H9 (cell line): ENCODE data around the gene OXSM. TPM values are rescaled to one million over a fixed set of nuclear protein-coding genes. Genes with fewer than 3 reads are reported as not detected.

Experiments used
- DNase-seq: peaks from one replicate; pipeline ENCODE4 v3.0.0-alpha.2; 2017
- H2AFZ ChIP-seq: one replicate; pipeline ENCODE4 v1.6.1; 2013; ENCODE audit warnings: mild to moderate bottlenecking, low read length, control low read depth, moderate library complexity
- H2AK5ac ChIP-seq: 2 replicates; pipeline ENCODE4 v1.6.1; 2013; ENCODE audit warnings: low read length, control low read depth, mixed read lengths; ENCODE audit not compliant: insufficient read length
- H2BK120ac ChIP-seq: one replicate; pipeline ENCODE4 v1.6.1; 2013; ENCODE audit warnings: low read depth, mild to moderate bottlenecking, low read length, control low read depth, inconsistent platforms; ENCODE audit not compliant: poor library complexity, severe bottlenecking
- H2BK12ac ChIP-seq: 2 replicates; pipeline ENCODE4 v1.6.1; 2013; ENCODE audit warnings: low read length, control low read depth, mixed read lengths, low read depth; ENCODE audit not compliant: insufficient read length
- H2BK15ac ChIP-seq: 2 replicates; pipeline ENCODE4 v1.6.1; 2013; ENCODE audit warnings: low read depth, low read length, control low read depth
- H2BK20ac ChIP-seq: one replicate; pipeline ENCODE4 v1.6.1; 2013; ENCODE audit warnings: low read depth, mild to moderate bottlenecking, low read length, control low read depth, inconsistent platforms; ENCODE audit not compliant: poor library complexity, severe bottlenecking
- H2BK5ac ChIP-seq: 2 replicates; pipeline ENCODE4 v1.6.1; 2013; ENCODE audit warnings: low read length, control low read depth, mixed read lengths; ENCODE audit not compliant: insufficient read length
- H3K14ac ChIP-seq: 2 replicates; pipeline ENCODE4 v1.6.1; 2013; ENCODE audit warnings: low read length, control low read depth; ENCODE audit not compliant: insufficient read depth
- H3K18ac ChIP-seq: 2 replicates; pipeline ENCODE4 v1.6.1; 2013; ENCODE audit warnings: low read depth, mild to moderate bottlenecking, mixed read lengths, low read length, control low read depth; ENCODE audit not compliant: insufficient read length
- H3K23ac ChIP-seq: 2 replicates; pipeline ENCODE4 v1.6.1; 2013; ENCODE audit warnings: low read length, control low read depth, mixed read lengths, low read depth; ENCODE audit not compliant: insufficient read length
- H3K23me2 ChIP-seq: 2 replicates; pipeline ENCODE4 v1.6.1; 2013; ENCODE audit warnings: low read depth, mild to moderate bottlenecking, mixed read lengths, low read length, control low read depth; ENCODE audit not compliant: insufficient read length, poor library complexity, severe bottlenecking
- H3K27ac ChIP-seq: 2 replicates; pipeline ENCODE4 v1.5.1; 2013; ENCODE audit warnings: low read length, control low read depth, mixed read lengths, low read depth; ENCODE audit not compliant: insufficient read length
- H3K27me3 ChIP-seq: 2 replicates; pipeline ENCODE4 v1.6.1; 2013; ENCODE audit warnings: low read length, control low read depth, inconsistent platforms; ENCODE audit not compliant: insufficient read depth
- H3K4ac ChIP-seq: 2 replicates; pipeline ENCODE4 v1.6.1; 2013; ENCODE audit warnings: low read depth, mild to moderate bottlenecking, control low read depth, inconsistent platforms, low read length, moderate library complexity
- H3K4me1 ChIP-seq: 2 replicates; pipeline ENCODE4 v1.6.1; 2013; ENCODE audit warnings: low read length, control low read depth, inconsistent platforms; ENCODE audit not compliant: insufficient read depth
- H3K4me2 ChIP-seq: 2 replicates; pipeline ENCODE4 v1.6.1; 2013; ENCODE audit warnings: low read length, control low read depth, mixed read lengths; ENCODE audit not compliant: insufficient read length, insufficient read depth
- H3K56ac ChIP-seq: 2 replicates; pipeline ENCODE4 v1.6.1; 2013; ENCODE audit warnings: low read depth, mild to moderate bottlenecking, mixed read lengths, low read length, control low read depth; ENCODE audit not compliant: insufficient read length
- H3K79me1 ChIP-seq: 2 replicates; pipeline ENCODE4 v1.6.1; 2013; ENCODE audit warnings: low read depth, mild to moderate bottlenecking, moderate library complexity, low read length, control low read depth, inconsistent platforms; ENCODE audit not compliant: insufficient read depth, poor library complexity, severe bottlenecking
- H3K79me2 ChIP-seq: 2 replicates; pipeline ENCODE4 v1.6.1; 2013; ENCODE audit warnings: low read length, control low read depth, inconsistent platforms; ENCODE audit not compliant: insufficient read depth
- H3K9ac ChIP-seq: 2 replicates; pipeline ENCODE4 v1.6.1; 2013; ENCODE audit warnings: low read length, control low read depth, mixed read lengths; ENCODE audit not compliant: insufficient read length; ENCODE audit errors: extremely low read depth
- H3K9me3 ChIP-seq: one replicate; pipeline ENCODE4 v1.6.1; 2013; ENCODE audit warnings: low read depth, low read length, inconsistent platforms; ENCODE audit not compliant: control insufficient read depth
- H3T11ph ChIP-seq: one replicate; pipeline ENCODE4 v1.6.1; 2013; ENCODE audit warnings: mild to moderate bottlenecking, low read length, control low read depth, inconsistent platforms
- H4K20me1 ChIP-seq: one replicate; pipeline ENCODE4 v1.6.1; 2013; ENCODE audit not compliant: control insufficient read depth, insufficient read length, insufficient read depth
- H4K5ac ChIP-seq: 2 replicates; pipeline ENCODE4 v1.6.1; 2013; ENCODE audit warnings: low read depth, mild to moderate bottlenecking, mixed read lengths, low read length, control low read depth; ENCODE audit not compliant: insufficient read length
- H4K8ac ChIP-seq: replicated peaks from 2 replicates; pipeline ENCODE4 v1.6.1; 2013; ENCODE audit warnings: low read length, control low read depth, mixed read lengths, low read depth; ENCODE audit not compliant: insufficient read length
- H4K91ac ChIP-seq: 2 replicates; pipeline ENCODE4 v1.6.1; 2013; ENCODE audit warnings: low read depth, mild to moderate bottlenecking, moderate library complexity, mixed read lengths, low read length, control low read depth; ENCODE audit not compliant: insufficient read length
- H3K27ac Mint-ChIP-seq, 3 experiments: 2 replicates in 2 of 3; 3 replicates in 1 of 3; pipeline ENCODE4 v1.8.0; 2020 to 2021; ENCODE audit warnings: mixed read lengths in 3 of 3, mild to moderate bottlenecking in 1 of 3, moderate library complexity in 1 of 3
- H3K27me3 Mint-ChIP-seq: 2 replicates; pipeline ENCODE4 v1.8.0; 2021; ENCODE audit warnings: low read depth, mild to moderate bottlenecking, moderate library complexity, mixed read lengths
- H3K36me3 Mint-ChIP-seq, 3 experiments: 2 replicates in 2 of 3; 3 replicates in 1 of 3; pipeline ENCODE4 v1.8.0; 2020 to 2021; ENCODE audit warnings: low read depth in 3 of 3, mixed read lengths in 3 of 3; ENCODE audit not compliant: insufficient read depth in 1 of 3
- H3K4me1 Mint-ChIP-seq, 2 experiments: 2 replicates each; pipeline ENCODE4 v1.8.0; 2020; ENCODE audit warnings: mixed read lengths in 2 of 2
- H3K4me3 Mint-ChIP-seq, 2 experiments: 2 replicates in 1 of 2; 3 replicates in 1 of 2; pipeline ENCODE4 v1.8.0; 2020 to 2021; ENCODE audit warnings: mild to moderate bottlenecking in 2 of 2, mixed read lengths in 2 of 2, moderate library complexity in 1 of 2
- H3K9me3 Mint-ChIP-seq, 2 experiments: 2 replicates in 1 of 2; 3 replicates in 1 of 2; pipeline ENCODE4 v1.8.0; 2020; ENCODE audit warnings: mild to moderate bottlenecking in 2 of 2, mixed read lengths in 2 of 2, moderate library complexity in 1 of 2
- CTCF ChIP-seq: fragments of 200-600 bp; sonication (generic); conservative IDR thresholded peaks from 3 replicates; pipeline ENCODE4 v1.8.0; 2021; ENCODE audit warnings: antibody characterized with exemption, mild to moderate bottlenecking
- WGBS: extraction: QIAGEN DNeasy Blood & Tissue Kit; methylation state at CpG from one replicate; pipeline ENCODE4 v1.1.7; 2013; ENCODE audit warnings: missing lambda C conversion rate, low lambda C conversion rate, mixed read lengths; ENCODE audit not compliant: insufficient read length; ENCODE audit errors: extremely low coverage; 5-methylcytosine and 5-hydroxymethylcytosine counted together
- total RNA-seq: library from RNA; stranded (reverse); gene quantifications from 2 replicates; pipeline ENCODE4 v1.2.1, GENCODE V29; 2021

Gene OXSM
- total RNA-seq, 1 experiment from 2014 or later, result 2.5 TPM

GRCh38 chr3:25751048-25751447 is 38.8 kb upstream of the OXSM start:
- H2AFZ ChIP-seq, result no peak overlapping the region
- no peak for DNase-seq
- H2AK5ac ChIP-seq, result no peak overlapping the region
- no peak overlapping the region for H2BK12ac ChIP-seq
- H3K14ac ChIP-seq, result no peak overlapping the region
- H4K20me1 ChIP-seq, result no peaks in the 10 kb centered on the region
- peaks cover 31 to 38% of the 10 kb centered on the region in 2 experiments for H3K4me1 Mint-ChIP-seq
- no peaks in the 10 kb centered on the region for H3K79me1 ChIP-seq
- H2BK5ac ChIP-seq, result no peak overlapping the region
- H2BK15ac ChIP-seq, result no peak overlapping the region
- H3K4me2 ChIP-seq, result no peak overlapping the region
- no peaks in the 10 kb centered on the region for H3K27me3 Mint-ChIP-seq
- no peaks in the 10 kb centered on the region for H3K79me2 ChIP-seq
- H3K27ac ChIP-seq, result no peak overlapping the region
- no peak overlapping the region for H3K4me3 Mint-ChIP-seq
- no CpG with 5 or more reads among the region's 3 CpGs for WGBS
- no peak overlapping the region for H3K4ac ChIP-seq
- H2BK120ac ChIP-seq, result no peak overlapping the region
- no peak overlapping the region for H3K56ac ChIP-seq
- H2BK20ac ChIP-seq, result no peak overlapping the region
- no peaks in the 10 kb centered on the region for H3K9me3 ChIP-seq
- no peaks in the 10 kb centered on the region for H3K23me2 ChIP-seq
- H3K18ac ChIP-seq, result no peak overlapping the region
- no peak for TF ChIP-seq CTCF
- H3K9me3 Mint-ChIP-seq, result no peaks in the 10 kb centered on the region; a peak in 1 of 5 replicates
- no peak overlapping the region for H3K9ac ChIP-seq
- H4K5ac ChIP-seq, result no peak overlapping the region
- H3K23ac ChIP-seq, result no peak overlapping the region
- H4K8ac ChIP-seq, result no peak overlapping the region
- H4K91ac ChIP-seq, result no peak overlapping the region
- H3K27me3 ChIP-seq, result no peaks in the 10 kb centered on the region
- no peaks in the 10 kb centered on the region; the same call in 1 of the 2 replicates for H3K4me1 ChIP-seq
- H3T11ph ChIP-seq, result no peak overlapping the region
- H3K27ac Mint-ChIP-seq, result no peak overlapping the region
- peaks cover 12 to 33% (median 22%) of the 10 kb centered on the region in 3 experiments for H3K36me3 Mint-ChIP-seq
